PC-3 (cell line): ENCODE results near the gene IFT122. TPM values are rescaled to one million over a fixed set of nuclear protein-coding genes. Genes with fewer than 3 reads are reported as not detected.

Experiments
- ATAC-seq: fragments of 200-7000 bp; cut with Tn5 transposase; 2 replicates; pipeline ENCODE4 v1.9.1; 2020; ENCODE audit warnings: mild to moderate bottlenecking, moderate library complexity
- BruUV-seq: library from RNA; stranded (reverse); fragments of 400-500 nt; replicated peaks from 2 replicates; lab custom pipeline; 2021; lab: Mats Ljungman, UMichigan
- CTCF ChIA-PET: fragments of 300-600 bp; sonication (Branson Sonifier 250); formaldehyde crosslinking; loops from one replicate; lab custom pipeline; 2022; ENCODE audit warnings: antibody characterized with exemption; lab: Charles Lee
- POLR2A ChIA-PET: fragments of 300-600 bp; sonication (Branson Sonifier 250); formaldehyde crosslinking; loops from one replicate; lab custom pipeline; 2022; ENCODE audit warnings: antibody characterized with exemption; ENCODE audit not compliant: unreplicated experiment; lab: Charles Lee
- DNase-seq: peaks from one replicate; pipeline ENCODE4 v3.0.0-alpha.2; 2015
- H2AFZ ChIP-seq: fragments of 300-600 bp; sonication (generic); 2 replicates; pipeline ENCODE4 v1.6.0; 2016; ENCODE audit warnings: antibody characterized with exemption, low read length
- H3F3A ChIP-seq: fragments of 300-600 bp; sonication (generic); one replicate; pipeline ENCODE4 v1.6.0; 2017; ENCODE audit warnings: antibody characterized with exemption, low read length, control low read depth, mild to moderate bottlenecking; ENCODE audit not compliant: unreplicated experiment
- H3K27ac ChIP-seq: fragments of 300-600 bp; sonication (generic); 2 replicates; pipeline ENCODE4 v1.5.1; 2016; ENCODE audit warnings: mild to moderate bottlenecking, low read length
- H3K27me3 ChIP-seq: fragments of 300-600 bp; sonication (generic); 2 replicates; pipeline ENCODE4 v1.6.1; 2016; ENCODE audit warnings: low read length, mixed read lengths
- H3K36me3 ChIP-seq: fragments of 300-600 bp; sonication (generic); 2 replicates; pipeline ENCODE4 v1.6.1; 2016; ENCODE audit warnings: low read depth, mixed run types, low read length, mixed read lengths
- H3K4me1 ChIP-seq: fragments of 300-600 bp; sonication (generic); 2 replicates; pipeline ENCODE4 v1.5.1; 2016; ENCODE audit warnings: low read length; ENCODE audit not compliant: insufficient read depth
- H3K4me2 ChIP-seq: fragments of 300-600 bp; sonication (generic); 2 replicates; pipeline ENCODE4 v1.6.0; 2016; ENCODE audit warnings: low read length
- H3K4me3 ChIP-seq: fragments of 300-600 bp; sonication (generic); 2 replicates; pipeline ENCODE4 v1.5.1; 2016; ENCODE audit warnings: mild to moderate bottlenecking, low read length, mixed read lengths
- H3K79me2 ChIP-seq: fragments of 300-600 bp; sonication (generic); 2 replicates; pipeline ENCODE4 v1.6.1; 2017; ENCODE audit warnings: low read length, mixed read lengths
- H3K9ac ChIP-seq: fragments of 300-600 bp; sonication (generic); 2 replicates; pipeline ENCODE4 v1.6.0; 2016; ENCODE audit warnings: mild to moderate bottlenecking, low read length
- H3K9me2 ChIP-seq: fragments of 300-600 bp; sonication (generic); replicated peaks from 2 replicates; pipeline ENCODE4 v1.6.1; 2016; ENCODE audit warnings: mixed run types, low read length, mixed read lengths
- H3K9me3 ChIP-seq: fragments of 300-600 bp; sonication (generic); 2 replicates; pipeline ENCODE4 v1.6.1; 2016; ENCODE audit warnings: low read length, mixed read lengths
- H4K20me1 ChIP-seq: fragments of 300-600 bp; sonication (generic); 2 replicates; pipeline ENCODE4 v1.6.1; 2016; ENCODE audit warnings: low read length, mixed read lengths
- EZH2 ChIP-seq: fragments of 300-600 bp; sonication (generic); IDR thresholded peaks from one replicate; pipeline ENCODE4 v1.6.1; 2017; ENCODE audit warnings: antibody characterized with exemption, mild to moderate bottlenecking, low read length; ENCODE audit not compliant: unreplicated experiment
- EZH2phosphoT487 ChIP-seq: fragments of 300-600 bp; sonication (generic); IDR thresholded peaks from 2 replicates; pipeline ENCODE4 v1.6.1; 2018; ENCODE audit warnings: mild to moderate bottlenecking, antibody characterized with exemption, low read length, borderline replicate concordance
- intact Hi-C: fragments of 100-400 bp; cut with micrococcal nuclease; formaldehyde crosslinking; loops from 2 replicates; pipeline ENCODE4 v1.9.0; 2023
- total RNA-seq: library from RNA; depleted of rRNA; stranded (reverse); fragments of >200 nt; gene quantifications from 2 replicates; pipeline ENCODE4 v1.2.3, GENCODE V29; 2014
- TF ChIP-seq, protein P1 (sequence below): fragments of 300-600 bp; sonication (generic); conservative IDR thresholded peaks from 2 replicates; pipeline ENCODE4 v1.5.1; 2017; ENCODE audit warnings: antibody characterized with exemption, low read depth, mild to moderate bottlenecking, low read length

The IFT122 gene
- total RNA-seq, 1 experiment from 2014 or later = 10.2 TPM

GRCh38 chr3:129521611-129522010, 81.6 kb downstream of the IFT122 start:
- H3K36me3 ChIP-seq = no peaks in the 10 kb centered on the region
- no peak for ATAC-seq
- POLR2A ChIA-PET = no interaction called here
- no peaks in the 10 kb centered on the region for H3K27me3 ChIP-seq
- H3F3A ChIP-seq = no peaks in the 10 kb centered on the region
- H3K9me2 ChIP-seq = no peaks in the 10 kb centered on the region
- no TSS peak for BruUV-seq
- H3K9me3 ChIP-seq = no peaks in the 10 kb centered on the region
- no peaks in the 10 kb centered on the region for H3K4me1 ChIP-seq
- H3K9ac ChIP-seq = no peak overlapping the region
- TF ChIP-seq EZH2 = no peak
- no peak for TF ChIP-seq EZH2phosphoT487
- TF ChIP-seq, protein P1, sequence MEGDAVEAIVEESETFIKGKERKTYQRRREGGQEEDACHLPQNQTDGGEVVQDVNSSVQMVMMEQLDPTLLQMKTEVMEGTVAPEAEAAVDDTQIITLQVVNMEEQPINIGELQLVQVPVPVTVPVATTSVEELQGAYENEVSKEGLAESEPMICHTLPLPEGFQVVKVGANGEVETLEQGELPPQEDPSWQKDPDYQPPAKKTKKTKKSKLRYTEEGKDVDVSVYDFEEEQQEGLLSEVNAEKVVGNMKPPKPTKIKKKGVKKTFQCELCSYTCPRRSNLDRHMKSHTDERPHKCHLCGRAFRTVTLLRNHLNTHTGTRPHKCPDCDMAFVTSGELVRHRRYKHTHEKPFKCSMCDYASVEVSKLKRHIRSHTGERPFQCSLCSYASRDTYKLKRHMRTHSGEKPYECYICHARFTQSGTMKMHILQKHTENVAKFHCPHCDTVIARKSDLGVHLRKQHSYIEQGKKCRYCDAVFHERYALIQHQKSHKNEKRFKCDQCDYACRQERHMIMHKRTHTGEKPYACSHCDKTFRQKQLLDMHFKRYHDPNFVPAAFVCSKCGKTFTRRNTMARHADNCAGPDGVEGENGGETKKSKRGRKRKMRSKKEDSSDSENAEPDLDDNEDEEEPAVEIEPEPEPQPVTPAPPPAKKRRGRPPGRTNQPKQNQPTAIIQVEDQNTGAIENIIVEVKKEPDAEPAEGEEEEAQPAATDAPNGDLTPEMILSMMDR = no peak
- H3K4me2 ChIP-seq = no peak overlapping the region
- no peaks in the 10 kb centered on the region for H3K79me2 ChIP-seq
- no peak for DNase-seq
- H3K4me3 ChIP-seq = no peak overlapping the region
- intact Hi-C loops = no loop called here
- H2AFZ ChIP-seq = no peak overlapping the region
- CTCF ChIA-PET = no interaction called here
- no peaks in the 10 kb centered on the region for H4K20me1 ChIP-seq
- no peak overlapping the region for H3K27ac ChIP-seq

GRCh38 chr3:129522953-129523352, 82.9 kb downstream of the IFT122 start:
- ATAC-seq = no peak
- H3K4me3 ChIP-seq = no peak overlapping the region

DNA sequence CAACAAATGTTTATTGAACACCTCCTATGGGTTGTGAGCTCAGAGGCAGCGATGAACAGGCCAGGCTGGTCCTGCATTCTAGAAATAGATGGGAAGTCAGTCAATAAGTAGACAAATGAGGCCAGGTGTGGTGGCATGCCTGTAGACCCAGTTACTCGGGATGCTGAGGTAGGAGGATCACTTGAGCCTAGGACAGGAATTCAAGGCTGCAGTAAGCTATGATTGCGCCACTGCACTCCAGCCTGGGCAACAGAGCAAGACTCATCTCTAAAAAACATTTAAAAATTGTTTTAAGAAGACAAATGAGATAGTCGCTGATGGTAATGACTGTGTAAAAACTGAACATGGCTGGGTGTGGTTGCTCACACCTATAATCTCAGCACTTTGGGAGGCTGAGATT, 84.1 kb downstream of the IFT122 start:
- Histone ChIP-seq H3F3A (no peaks in the 10 kb centered on the region), H4K20me1 (no peaks in the 10 kb centered on the region), H3K36me3 (no peaks in the 10 kb centered on the region), H3K4me2 (no peak overlapping the region), H3K27ac (no peak overlapping the region), H3K27me3 (no peaks in the 10 kb centered on the region), H3K9me2 (no peaks in the 10 kb centered on the region), H3K79me2 (no peaks in the 10 kb centered on the region), H3K9me3 (no peaks in the 10 kb centered on the region), H3K4me1 (no peaks in the 10 kb centered on the region), H3K9ac (no peak overlapping the region), H2AFZ (no peak overlapping the region), H3K4me3 (no peak overlapping the region)
- no peak for ATAC-seq
- no TSS peak for BruUV-seq
- no peak for DNase-seq
- ChIA-PET POLR2A (interaction anchor here (0.7 kb wide), 1 partner anchor 586 kb away, joined by 3 read pairs; no protein-coding TSS in a partner anchor), CTCF (no interaction called here)
- TF ChIP-seq, protein P1 = no peak
- TF ChIP-seq EZH2phosphoT487 (no peak), EZH2 (no peak)
- intact Hi-C loops = no loop called here

More at GRCh38 chr3:129522953-129523352, 82.9 kb downstream of the IFT122 start:
- no peaks in the 10 kb centered on the region for H3K27me3 ChIP-seq
- no peak for DNase-seq
- intact Hi-C loops = no loop called here
- H3K36me3 ChIP-seq = no peaks in the 10 kb centered on the region
- no peak overlapping the region for H3K4me2 ChIP-seq
- H3K9me3 ChIP-seq = no peaks in the 10 kb centered on the region
- ChIA-PET CTCF (interaction anchor here (0.7 kb wide), 1 partner anchor 33 kb away, joined by 3 read pairs; no protein-coding TSS in a partner anchor), POLR2A (no interaction called here)
- H3K9me2 ChIP-seq = no peaks in the 10 kb centered on the region
- no peaks in the 10 kb centered on the region for H3F3A ChIP-seq
- TF ChIP-seq, protein P1 = no peak
- no peak for TF ChIP-seq EZH2phosphoT487
- TF ChIP-seq EZH2 = no peak
- H3K4me1 ChIP-seq = no peaks in the 10 kb centered on the region
- no TSS peak for BruUV-seq
- no peaks in the 10 kb centered on the region for H3K79me2 ChIP-seq
- no peak overlapping the region for H2AFZ ChIP-seq
- H4K20me1 ChIP-seq = no peaks in the 10 kb centered on the region
- H3K9ac ChIP-seq = no peak overlapping the region
- H3K27ac ChIP-seq = no peak overlapping the region
